HG03025 (cell line): Measurements from ENCODE around the gene TLE1.

Source experiments
- ATAC-seq: cut with Tn5 transposase; IDR thresholded peaks from one replicate; pipeline ENCODE4 v1.9.1; 2021; ENCODE audit warnings: mild to moderate bottlenecking, moderate library complexity; ENCODE audit not compliant: unreplicated experiment, low FRiP score

The TLE1 gene

GRCh38 chr9:81586786-81587185 is 102.6 kb downstream of the TLE1 start:
- ATAC-seq, result no peak

DNA sequence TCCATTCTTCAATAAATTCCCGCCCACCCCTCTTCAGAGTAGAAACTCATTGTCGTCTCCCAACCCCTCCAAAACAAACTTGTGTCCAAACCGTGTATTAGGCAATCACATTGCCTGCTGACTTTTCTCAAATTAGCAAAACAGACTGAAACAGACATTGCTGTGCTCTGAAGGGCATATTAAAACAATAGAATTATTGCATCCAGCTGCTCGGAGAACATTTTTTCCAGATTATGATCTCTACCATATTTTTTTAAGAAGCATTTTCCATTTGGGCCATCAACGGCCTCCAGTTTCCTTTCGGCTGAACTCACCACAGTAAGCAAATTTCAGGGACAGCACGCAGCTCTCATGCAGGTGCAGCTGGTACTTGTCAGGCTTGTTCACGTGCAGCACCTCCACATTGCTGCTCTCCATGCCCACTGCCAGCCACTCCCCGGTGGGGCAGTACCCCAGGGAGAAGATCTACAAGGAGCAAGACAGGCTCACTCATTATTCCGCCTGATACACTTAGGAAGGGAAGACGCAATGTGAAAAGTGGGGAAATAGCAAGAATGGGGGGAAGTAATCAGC is 104.1 kb downstream of the TLE1 start:
- ATAC-seq, result no peak

DNA sequence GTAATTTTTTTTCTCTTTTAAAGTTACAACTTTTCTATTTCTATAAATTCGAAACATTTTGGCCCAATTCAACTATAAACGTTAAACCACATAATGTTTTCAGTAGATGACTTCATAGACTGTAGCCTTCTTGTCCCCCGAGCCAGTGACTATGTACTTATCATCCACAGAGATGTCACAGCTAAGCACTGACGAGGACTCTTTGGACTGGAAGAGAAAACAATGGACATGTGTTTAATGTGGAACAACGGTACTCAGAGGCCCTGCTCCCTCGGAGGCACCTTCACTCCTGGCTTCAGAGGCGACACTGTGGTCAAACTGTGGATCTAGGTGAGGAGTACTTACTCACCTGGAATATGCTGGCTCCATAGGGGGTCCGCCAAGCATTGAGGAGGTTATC is 105.2 kb downstream of the TLE1 start:
- no peak for ATAC-seq

- ATAC-seq, result no peak
These were observed 107.4 kb downstream of the TLE1 start for GRCh38 chr9:81581986-81582385.

DNA sequence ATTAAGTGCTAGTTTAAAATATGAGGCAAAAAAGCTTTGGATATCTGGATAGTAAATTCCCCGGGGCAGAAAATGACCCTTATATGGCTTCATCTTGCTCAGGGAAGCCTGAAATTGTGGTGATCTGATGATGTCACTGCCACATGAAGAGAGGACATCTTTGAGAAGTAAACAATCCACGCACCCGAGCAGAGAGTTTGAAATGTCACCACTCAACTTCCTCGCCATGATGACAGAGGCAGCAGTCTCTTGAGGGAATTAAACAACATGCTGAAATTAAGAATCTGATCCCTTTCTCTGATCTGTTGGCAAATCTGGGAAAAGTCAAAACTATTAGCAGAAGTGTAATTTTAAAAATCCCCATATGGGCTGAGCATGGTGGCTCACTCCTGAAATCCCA is 110.0 kb downstream of the TLE1 start:
- ATAC-seq, result no peak

GRCh38 chr9:81578606-81579005 is 110.7 kb downstream of the TLE1 start:
- no peak for ATAC-seq

DNA sequence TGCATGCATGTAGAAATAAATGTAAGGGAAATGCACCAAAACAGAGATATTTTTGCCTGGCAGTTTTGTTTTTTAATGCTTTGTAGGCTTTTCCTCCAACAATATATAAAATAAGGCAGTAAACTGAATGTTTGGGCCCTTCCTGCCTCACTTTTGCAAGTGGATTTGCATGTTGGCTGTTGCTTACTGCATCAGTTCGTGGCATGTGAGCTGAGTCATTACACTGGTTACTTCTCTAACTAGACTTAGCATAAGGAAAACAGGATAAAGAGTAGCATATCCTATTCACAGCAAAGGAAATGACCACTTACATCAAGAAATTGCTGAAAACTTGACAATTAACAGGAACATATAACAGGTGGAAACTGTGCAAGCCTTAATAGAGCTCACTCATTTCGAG is 113.4 kb downstream of the TLE1 start:
- ATAC-seq, result no peak

- ATAC-seq, result no peak
These were observed 114.9 kb downstream of the TLE1 start for GRCh38 chr9:81574405-81574804.

GRCh38 chr9:81573415-81574321 is 115.7 kb downstream of the TLE1 start:
- no peak for ATAC-seq

GRCh38 chr9:81570083-81570482 is 119.3 kb downstream of the TLE1 start:
- ATAC-seq, result no peak

- ATAC-seq, result no peak
These were observed 123.2 kb downstream of the TLE1 start for GRCh38 chr9:81566074-81566698.

DNA sequence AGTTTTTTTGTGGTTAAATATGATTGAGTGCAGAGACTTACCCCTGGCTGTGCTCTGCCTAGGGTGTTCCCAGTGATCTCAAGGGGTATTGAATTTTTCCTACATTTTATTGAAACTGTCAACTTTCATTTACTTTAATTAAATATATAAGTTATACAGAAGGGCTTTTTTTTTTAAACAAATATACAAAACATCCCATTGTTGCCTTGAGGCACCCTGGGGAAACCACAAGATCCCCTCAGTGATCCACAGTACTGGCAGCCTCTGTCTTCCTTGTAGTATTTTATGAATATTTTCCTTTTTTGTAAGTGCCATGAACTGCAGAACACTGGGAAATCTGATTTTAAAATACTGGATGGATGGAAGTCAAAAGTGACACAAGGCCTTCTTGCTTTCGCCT is 123.7 kb downstream of the TLE1 start:
- no peak for ATAC-seq

GRCh38 chr9:81565144-81565543 is 124.2 kb downstream of the TLE1 start:
- no peak for ATAC-seq

DNA sequence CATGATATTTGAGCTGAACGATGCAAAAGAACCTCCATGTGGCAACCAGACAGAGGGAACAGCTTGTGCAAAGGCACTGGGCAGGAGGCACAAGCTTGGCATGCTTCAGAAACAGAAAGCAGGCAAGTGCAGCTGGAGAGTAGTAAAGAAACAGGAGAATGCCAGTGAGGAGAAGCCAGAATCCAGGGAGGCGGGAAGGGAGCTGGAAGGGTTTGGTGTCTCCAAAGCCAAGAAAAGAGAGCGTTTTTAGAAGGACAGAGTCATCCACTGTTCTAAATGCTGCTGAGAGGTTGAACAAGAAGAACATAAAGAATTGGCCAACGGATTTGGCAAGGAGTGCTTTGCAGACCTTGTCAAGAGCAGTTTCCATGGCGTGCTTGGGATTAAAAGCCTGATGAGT is 124.7 kb downstream of the TLE1 start:
- ATAC-seq, result no peak

DNA sequence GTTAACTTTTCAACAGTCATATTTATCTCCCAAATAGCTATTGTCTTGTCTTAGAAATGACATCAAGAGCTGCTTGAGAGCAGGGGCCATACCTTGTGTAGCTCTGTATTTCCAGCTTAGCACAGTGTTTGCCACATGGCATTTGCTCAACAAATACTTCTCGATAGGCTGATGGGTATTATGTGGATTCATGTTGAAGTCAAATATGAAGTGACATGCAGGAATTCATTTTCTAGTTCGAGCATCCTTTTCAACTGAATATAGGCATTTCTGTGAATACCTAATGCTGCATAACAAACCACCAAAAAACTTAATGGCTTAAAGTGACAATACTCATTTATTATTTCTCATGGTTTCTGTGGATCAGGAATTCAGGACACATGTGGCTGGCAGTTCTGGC is 125.6 kb downstream of the TLE1 start:
- no peak for ATAC-seq

- no peak for ATAC-seq
These were observed 126.3 kb downstream of the TLE1 start for GRCh38 chr9:81563020-81563407.

- no peak for ATAC-seq
These were observed 126.9 kb downstream of the TLE1 start for GRCh38 chr9:81562231-81563019.

DNA sequence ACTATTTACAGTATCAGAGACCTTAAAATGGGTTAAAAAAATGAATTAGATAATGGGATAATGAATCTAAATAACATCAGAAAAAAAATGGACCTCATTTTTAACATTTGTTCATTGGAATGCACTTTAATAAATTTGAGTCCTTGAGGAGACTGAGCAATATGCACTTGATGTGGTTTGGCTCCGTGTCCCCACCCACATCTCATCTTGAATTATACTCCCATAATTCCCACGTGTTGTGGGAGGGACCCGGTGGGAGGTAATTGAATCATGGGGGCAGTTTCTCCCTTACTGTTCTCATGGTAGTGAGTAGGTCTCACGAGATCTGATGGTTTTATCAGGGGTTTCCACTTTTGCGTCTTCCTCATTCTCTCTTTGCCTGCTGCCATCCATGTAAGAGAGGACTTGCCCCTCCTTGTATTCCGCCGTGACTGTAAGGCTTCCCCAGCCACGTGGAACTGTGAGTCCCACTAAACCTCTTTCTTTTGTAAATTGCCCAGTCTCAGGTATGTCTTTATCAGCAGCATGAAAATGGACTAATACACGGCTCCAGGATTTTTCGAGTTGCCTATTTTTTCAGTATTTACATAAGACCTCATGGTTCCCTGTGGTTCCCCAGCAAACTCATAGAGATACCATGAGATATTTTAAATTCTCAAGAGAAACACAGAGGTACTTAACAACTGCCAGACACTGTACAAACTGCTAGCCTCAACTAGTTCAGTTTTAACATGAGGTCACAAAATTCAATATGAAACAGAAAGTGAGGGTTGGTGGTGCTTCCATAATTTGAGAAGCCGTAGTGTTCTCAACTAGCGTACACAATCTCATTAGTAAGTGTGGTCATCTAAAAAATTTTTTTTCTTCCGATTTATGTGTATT is 128.3 kb downstream of the TLE1 start:
- no peak for ATAC-seq

DNA sequence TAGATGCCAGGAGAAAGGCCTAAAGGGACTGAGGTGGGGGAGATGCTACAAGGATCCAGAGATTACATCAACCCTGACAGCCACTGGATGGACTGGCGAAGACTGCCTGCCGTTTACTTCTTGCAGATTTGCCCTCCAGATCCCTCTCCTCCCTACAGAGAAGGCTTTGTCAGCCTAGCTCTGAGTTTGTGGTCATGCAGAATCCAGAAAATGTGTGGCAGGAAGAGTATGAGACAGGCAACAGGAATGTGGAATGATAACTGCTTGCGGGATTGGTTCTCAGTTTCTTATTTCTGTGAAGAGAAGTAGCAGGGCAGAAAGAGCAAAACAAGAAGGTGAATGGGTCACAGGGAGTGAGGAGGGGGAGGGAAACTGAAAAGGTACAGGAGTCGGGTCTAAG is 129.6 kb downstream of the TLE1 start:
- no peak for ATAC-seq

DNA sequence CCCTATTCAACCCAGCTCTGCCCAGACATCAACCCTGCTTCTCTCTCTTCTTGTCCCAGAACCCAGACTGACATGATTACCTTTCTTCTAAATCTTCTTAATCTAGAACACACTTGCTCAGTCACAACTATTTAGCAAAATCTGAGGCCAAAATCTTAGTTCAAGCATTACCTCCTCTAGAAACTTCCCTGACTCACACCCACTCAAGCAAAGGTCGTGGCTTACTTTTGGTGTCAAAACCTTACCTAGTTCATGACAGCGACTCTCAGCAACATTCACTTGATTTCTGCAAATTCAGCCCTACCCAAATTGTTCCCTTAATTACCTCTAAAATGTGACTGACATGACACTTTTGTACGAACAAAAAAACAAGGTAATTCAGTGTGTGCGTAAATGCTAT is 130.2 kb downstream of the TLE1 start:
- ATAC-seq, result no peak
